ENCODE data around the gene MUC2. TPM values are rescaled to one million over a fixed set of nuclear protein-coding genes. Genes with fewer than 3 reads are reported as not detected.

MUC2 gene
- total and polyA plus RNA-seq, 2 of the 4 experiments (the other 2 are of a cell fraction): not detected

GRCh38 chr11:1055109-1055703 is 19.5 kb upstream of the MUC2 start:
- intact Hi-C loops (cut with micrococcal nuclease): loop anchor here (10.0 kb wide), 1 partner anchor 210 kb away; the partner anchor contains the start of genes POLR2L and TSPAN4
- Histone ChIP-seq H3K4me1 (ENCODE audit: control insufficient read depth, insufficient read depth, low read length) (peaks cover 5% of the 10 kb centered on the region; the same call in 1 of the 2 replicates), H3K27ac (ENCODE audit: insufficient read depth, low read length) (no peak overlapping the region), H3K14ac (replicated peaks; ENCODE audit: low read depth, low read length) (no peak overlapping the region), H2BK5ac (ENCODE audit: low read depth, low read length, poor library complexity, severe bottlenecking) (no peak overlapping the region), H4K5ac (ENCODE audit: low read depth, low read length) (no peak overlapping the region), H3K9me1 (ENCODE audit: insufficient read depth, low read length) (no peaks in the 10 kb centered on the region), H2AFZ (replicated peaks; ENCODE audit: low read length, poor library complexity) (no peak overlapping the region), H4K91ac (ENCODE audit: insufficient read depth, low read depth, low read length) (no peak overlapping the region), H3K9me3 (ENCODE audit: control insufficient read depth, insufficient read depth, low read length) (no peaks in the 10 kb centered on the region), H3K18ac (ENCODE audit: low read depth, low read length) (no peak overlapping the region), H3K56ac (ENCODE audit: extremely low read depth, insufficient read depth, low read length) (no peak overlapping the region), H2BK15ac (ENCODE audit: low read depth, low read length) (no peak overlapping the region), H4K8ac (ENCODE audit: low read depth in 2 of 2, low read length in 2 of 2) (no peak overlapping the region), H3K23ac (ENCODE audit: low read depth, low read length) (no peak overlapping the region), H3K9ac (ENCODE audit: low read depth, low read length) (no peak overlapping the region), H2AK9ac (replicated peaks; ENCODE audit: low read depth, low read length, poor library complexity) (no peak overlapping the region), H3K79me1 (ENCODE audit: low read depth in 1 of 2, low read length in 2 of 2) (no peaks in the 10 kb centered on the region), H3K4me3 (ENCODE audit: insufficient read depth, low read depth, low read length) (no peak overlapping the region), H3K36me3 (ENCODE audit: control insufficient read depth, insufficient read depth, low read length) (no peaks in the 10 kb centered on the region), H3K27me3 (ENCODE audit: control insufficient read depth, insufficient read depth, low read length) (peaks cover 3% of the 10 kb centered on the region; the same call in 1 of the 2 replicates), H3K4ac (ENCODE audit: low read depth, low read length) (no peak overlapping the region), H3K4me2 (ENCODE audit: low read depth, low read length) (no peak overlapping the region), H4K20me1 (ENCODE audit: insufficient read depth, low read length) (no peaks in the 10 kb centered on the region), H2AK5ac (ENCODE audit: low read depth, low read length) (no peak overlapping the region), H2BK120ac (ENCODE audit: low read depth, low read length) (no peak overlapping the region), H2BK20ac (ENCODE audit: low read depth, low read length) (no peak overlapping the region)
- dilution Hi-C loops (cut with HindIII; ENCODE audit: low sequenced_read_pairs, unreplicated experiment): no loop called here
- POLR2A ChIA-PET (ENCODE audit: unreplicated experiment): no interaction called here
- CTCF ChIA-PET: no interaction called here
- WGBS, 2 experiments (ENCODE audit: extremely low coverage in 2 of 2, insufficient read length in 1 of 2): 77% methylated on average over 10 of the region's 17 CpGs; no CpG with 5 or more reads in 1 of the 2 experiments
- in situ Hi-C loops (cut with MboI; ENCODE audit: low sequenced_read_pairs): no loop called here
- DNase-seq (no peak), ATAC-seq (ENCODE audit: low read depth) (no peak)
- no TSS peak for BruUV-seq (replicated peaks)
- no peak for TF ChIP-seq MXI1 (IDR thresholded peaks at IDR 0.05; ENCODE audit: borderline replicate concordance, low read depth, low read length)
- TF ChIP-seq BHLHE40 (IDR thresholded peaks at IDR 0.05; ENCODE audit: low read depth, low read length): no peak
- TF ChIP-seq CTCF (conservative IDR thresholded peaks at IDR 0.05; ENCODE audit: low read depth, low read length): no peak
- TF ChIP-seq RFX5 (IDR thresholded peaks at IDR 0.05; ENCODE audit: low read depth, low read length): no peak
- no peak for TF ChIP-seq ELK1 (IDR thresholded peaks at IDR 0.05; ENCODE audit: borderline replicate concordance, low read depth, low read length)
- no peak for TF ChIP-seq FOS (IDR thresholded peaks at IDR 0.05; ENCODE audit: low read depth, low read length)
- no peak for TF ChIP-seq USF2 (IDR thresholded peaks at IDR 0.05; ENCODE audit: low read depth, low read length)
- no peak for TF ChIP-seq CHD1 (IDR thresholded peaks at IDR 0.05; ENCODE audit: low read depth, low read length)
- no peak for TF ChIP-seq CEBPB (IDR thresholded peaks at IDR 0.05; ENCODE audit: low read depth, low read length)
- TF ChIP-seq MAFK (IDR thresholded peaks at IDR 0.05; ENCODE audit: low read depth, low read length): no peak
- TF ChIP-seq MAZ (IDR thresholded peaks at IDR 0.05; ENCODE audit: borderline replicate concordance, low read depth, low read length): no peak
- no peak for TF ChIP-seq RAD21 (IDR thresholded peaks at IDR 0.05; ENCODE audit: low read length)
- no peak for TF ChIP-seq NFE2L2 (IDR thresholded peaks at IDR 0.05; ENCODE audit: low read depth, low read length)
- TF ChIP-seq RCOR1 (IDR thresholded peaks at IDR 0.05; ENCODE audit: insufficient replicate concordance, low read length): no peak
- no peak for TF ChIP-seq SMC3 (IDR thresholded peaks at IDR 0.05; ENCODE audit: low read depth, low read length)
- TF ChIP-seq POLR2A (IDR thresholded peaks at IDR 0.05; ENCODE audit: low read depth, low read length): no peak

Data from IMR-90 (cell line).